HCT116 (cell line): ENCODE measurements around the gene FGF21.
A peak's percentile ranks its signal among the peaks of the same experiment; 100 is the strongest.

Source experiments
- CEBPB ChIP-seq: IDR thresholded peaks from 2 replicates; pipeline ENCODE4 v1.6.1; 2012; ENCODE audit warnings: low read depth
- EZH2 ChIP-seq: fragments of 200-600 bp; sonication (generic); IDR thresholded peaks from 2 replicates; pipeline ENCODE4 v1.6.1; 2017; ENCODE audit warnings: antibody characterized with exemption, mixed run types
- JUND ChIP-seq: IDR thresholded peaks from 2 replicates; pipeline ENCODE4 v1.6.1; 2012
- POLR2A ChIP-seq: IDR thresholded peaks from 2 replicates; pipeline ENCODE4 v1.7.0; 2011; ENCODE audit warnings: borderline replicate concordance; ENCODE audit not compliant: insufficient read depth, insufficient read length; ENCODE audit errors: extremely low read depth
- POLR2AphosphoS5 ChIP-seq: IDR thresholded peaks from 2 replicates; pipeline ENCODE4 v1.6.1; 2011; ENCODE audit warnings: mild to moderate bottlenecking, low read depth, low read length, moderate library complexity
- TF ChIP-seq, protein P1 (sequence below), 3 experiments: fragments of 200-600 bp in 1 of 3; sonication (generic) in 1 of 3; IDR thresholded peaks in 2 of 3; conservative IDR thresholded peaks in 1 of 3; 2 replicates each; pipeline ENCODE4 v1.5.1; 2012 to 2017; ENCODE audit warnings: low read depth in 2 of 3, low read length in 2 of 3, antibody characterized with exemption in 1 of 3, borderline replicate concordance in 1 of 3, control low read depth in 1 of 3, mild to moderate bottlenecking in 1 of 3, mixed read lengths in 1 of 3, mixed run types in 1 of 3, moderate library complexity in 1 of 3; ENCODE audit not compliant: insufficient read depth in 1 of 3

DNA sequence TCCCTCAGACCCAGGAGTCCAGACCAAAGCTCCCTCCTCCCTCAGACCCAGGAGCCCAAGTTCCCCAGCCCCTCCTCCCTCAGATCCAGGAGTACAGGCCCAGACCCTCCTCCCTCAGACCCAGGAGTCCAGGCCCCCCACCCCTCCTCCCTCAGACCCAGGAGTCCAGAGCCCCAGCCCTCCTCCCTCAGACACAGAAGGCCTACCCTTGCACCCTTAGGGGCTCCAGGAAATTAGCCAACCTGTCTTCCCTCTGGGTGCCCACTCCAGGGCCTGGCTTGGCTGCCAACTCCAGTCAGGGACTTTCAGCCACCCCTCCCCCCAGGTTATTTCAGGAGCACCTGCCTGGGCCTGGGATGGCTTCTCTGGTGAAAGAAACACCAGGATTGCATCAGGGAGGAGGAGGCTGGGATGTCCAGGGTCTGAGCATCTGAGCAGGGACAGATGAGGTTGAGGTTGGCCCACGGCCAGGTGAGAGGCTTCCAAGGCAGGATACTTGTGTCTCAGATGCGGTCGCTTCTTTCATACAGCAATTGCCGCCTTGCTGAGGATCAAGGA lies at the start of gene FGF21:
- TF ChIP-seq, protein P1, sequence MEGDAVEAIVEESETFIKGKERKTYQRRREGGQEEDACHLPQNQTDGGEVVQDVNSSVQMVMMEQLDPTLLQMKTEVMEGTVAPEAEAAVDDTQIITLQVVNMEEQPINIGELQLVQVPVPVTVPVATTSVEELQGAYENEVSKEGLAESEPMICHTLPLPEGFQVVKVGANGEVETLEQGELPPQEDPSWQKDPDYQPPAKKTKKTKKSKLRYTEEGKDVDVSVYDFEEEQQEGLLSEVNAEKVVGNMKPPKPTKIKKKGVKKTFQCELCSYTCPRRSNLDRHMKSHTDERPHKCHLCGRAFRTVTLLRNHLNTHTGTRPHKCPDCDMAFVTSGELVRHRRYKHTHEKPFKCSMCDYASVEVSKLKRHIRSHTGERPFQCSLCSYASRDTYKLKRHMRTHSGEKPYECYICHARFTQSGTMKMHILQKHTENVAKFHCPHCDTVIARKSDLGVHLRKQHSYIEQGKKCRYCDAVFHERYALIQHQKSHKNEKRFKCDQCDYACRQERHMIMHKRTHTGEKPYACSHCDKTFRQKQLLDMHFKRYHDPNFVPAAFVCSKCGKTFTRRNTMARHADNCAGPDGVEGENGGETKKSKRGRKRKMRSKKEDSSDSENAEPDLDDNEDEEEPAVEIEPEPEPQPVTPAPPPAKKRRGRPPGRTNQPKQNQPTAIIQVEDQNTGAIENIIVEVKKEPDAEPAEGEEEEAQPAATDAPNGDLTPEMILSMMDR (IDR thresholded peaks at IDR 0.05 in 2 of 3, conservative IDR thresholded peaks at IDR 0.05 in 1 of 3; ENCODE audit: borderline replicate concordance in 1 of 3, insufficient read depth in 1 of 3, low read depth in 2 of 3, low read length in 2 of 3): no peak
- no peak for TF ChIP-seq EZH2
- no peak for TF ChIP-seq POLR2A
- TF ChIP-seq POLR2AphosphoS5: peak; percentile 23; the same call in 1 of the 2 replicates
- TF ChIP-seq CEBPB: no peak
- TF ChIP-seq JUND: no peak
